GM13976 (cell line): ENCODE measurements around the gene KRTAP3-2.

ENCODE experiments used
- DNase-seq: peaks from one replicate; pipeline ENCODE4 v3.0.0; 2012; ENCODE audit warnings: low spot score
- in situ Hi-C: fragments of 300-500 bp; cut with MboI; formaldehyde crosslinking; loops from one replicate; pipeline ENCODE4 v1.12.0; 2022; ENCODE audit warnings: low sequenced_read_pairs, mixed read lengths, inconsistent platforms; ENCODE audit not compliant: unreplicated experiment
- TF ChIP-seq, protein P1 (sequence below): IDR thresholded peaks from 2 replicates; pipeline ENCODE4 v1.5.1; 2012; ENCODE audit warnings: borderline replicate concordance, mild to moderate bottlenecking; ENCODE audit not compliant: insufficient read depth; ENCODE audit errors: extremely low read depth, missing control alignments, control extremely low read depth

The KRTAP3-2 gene

DNA sequence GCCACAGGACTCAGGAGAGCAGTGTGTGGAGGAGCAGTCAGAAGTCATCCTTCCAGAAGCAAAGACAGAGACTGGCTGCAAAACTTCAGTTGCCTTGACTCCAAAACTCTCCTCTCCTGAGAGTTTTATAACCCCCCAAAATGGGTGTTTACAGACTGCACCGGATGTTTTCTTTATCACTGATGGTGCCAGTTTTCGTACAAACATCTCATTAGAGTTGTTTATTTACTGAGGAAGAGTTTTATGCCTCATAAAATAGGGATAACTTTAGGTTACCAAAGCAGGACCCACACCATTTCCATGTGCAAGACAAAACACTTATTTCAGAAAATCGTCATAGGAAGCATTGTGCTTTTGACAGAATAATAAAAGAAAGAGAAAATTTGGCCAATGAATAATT is 15.5 kb downstream of the KRTAP3-2 start, which contains the start of gene KRT40:
Gene KRT40, minus strand, starts transcription at position 101 of the 400 bp plus-strand sequence. Its CDS starts 53 bp downstream, at position 48.
- in situ Hi-C loops: no loop called here
- no peak for DNase-seq
- TF ChIP-seq, protein P1, sequence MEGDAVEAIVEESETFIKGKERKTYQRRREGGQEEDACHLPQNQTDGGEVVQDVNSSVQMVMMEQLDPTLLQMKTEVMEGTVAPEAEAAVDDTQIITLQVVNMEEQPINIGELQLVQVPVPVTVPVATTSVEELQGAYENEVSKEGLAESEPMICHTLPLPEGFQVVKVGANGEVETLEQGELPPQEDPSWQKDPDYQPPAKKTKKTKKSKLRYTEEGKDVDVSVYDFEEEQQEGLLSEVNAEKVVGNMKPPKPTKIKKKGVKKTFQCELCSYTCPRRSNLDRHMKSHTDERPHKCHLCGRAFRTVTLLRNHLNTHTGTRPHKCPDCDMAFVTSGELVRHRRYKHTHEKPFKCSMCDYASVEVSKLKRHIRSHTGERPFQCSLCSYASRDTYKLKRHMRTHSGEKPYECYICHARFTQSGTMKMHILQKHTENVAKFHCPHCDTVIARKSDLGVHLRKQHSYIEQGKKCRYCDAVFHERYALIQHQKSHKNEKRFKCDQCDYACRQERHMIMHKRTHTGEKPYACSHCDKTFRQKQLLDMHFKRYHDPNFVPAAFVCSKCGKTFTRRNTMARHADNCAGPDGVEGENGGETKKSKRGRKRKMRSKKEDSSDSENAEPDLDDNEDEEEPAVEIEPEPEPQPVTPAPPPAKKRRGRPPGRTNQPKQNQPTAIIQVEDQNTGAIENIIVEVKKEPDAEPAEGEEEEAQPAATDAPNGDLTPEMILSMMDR: no peak

DNA sequence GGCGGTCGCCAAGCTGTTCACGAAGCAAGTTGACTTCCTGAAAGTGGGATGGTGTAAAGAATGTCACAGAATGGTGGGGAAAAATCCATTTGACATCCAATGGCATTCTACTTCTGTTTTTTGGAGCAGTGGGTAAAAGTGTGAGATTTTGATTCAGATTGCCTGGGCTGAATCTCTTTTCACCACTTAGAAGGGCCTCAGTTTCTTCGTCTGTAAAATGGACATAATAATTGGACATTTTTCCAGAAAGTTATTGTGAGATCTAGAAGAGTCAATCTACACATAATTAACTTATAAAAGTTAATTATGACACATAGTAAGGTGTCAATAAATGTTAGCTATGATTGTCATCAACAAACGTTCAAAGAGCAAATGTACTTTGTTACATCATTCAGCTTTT is 18.6 kb downstream of the KRTAP3-2 start:
- TF ChIP-seq, protein P1: no peak
- DNase-seq: no peak
- in situ Hi-C loops: no loop called here

DNA sequence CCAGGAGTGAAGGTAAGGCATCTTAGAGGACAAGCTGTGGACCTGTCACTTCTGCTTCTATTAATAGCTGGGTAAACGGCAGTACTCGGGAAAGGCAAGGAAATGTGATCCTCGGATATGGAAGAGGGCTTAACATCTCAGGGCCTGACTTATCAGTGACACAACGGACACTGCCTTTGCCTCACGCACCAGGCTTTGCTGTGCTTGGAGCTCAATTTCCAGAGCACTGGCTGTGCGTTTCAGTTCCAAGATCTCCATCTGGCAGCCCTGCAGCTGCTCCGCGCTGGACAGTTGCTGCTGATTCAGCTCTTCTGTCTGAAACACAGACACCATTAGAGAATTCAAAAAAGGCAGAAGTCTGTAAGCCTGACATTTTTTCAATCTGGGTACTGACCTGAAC is 19.1 kb downstream of the KRTAP3-2 start:
- in situ Hi-C loops: no loop called here
- TF ChIP-seq, protein P1: no peak
- no peak for DNase-seq

DNA sequence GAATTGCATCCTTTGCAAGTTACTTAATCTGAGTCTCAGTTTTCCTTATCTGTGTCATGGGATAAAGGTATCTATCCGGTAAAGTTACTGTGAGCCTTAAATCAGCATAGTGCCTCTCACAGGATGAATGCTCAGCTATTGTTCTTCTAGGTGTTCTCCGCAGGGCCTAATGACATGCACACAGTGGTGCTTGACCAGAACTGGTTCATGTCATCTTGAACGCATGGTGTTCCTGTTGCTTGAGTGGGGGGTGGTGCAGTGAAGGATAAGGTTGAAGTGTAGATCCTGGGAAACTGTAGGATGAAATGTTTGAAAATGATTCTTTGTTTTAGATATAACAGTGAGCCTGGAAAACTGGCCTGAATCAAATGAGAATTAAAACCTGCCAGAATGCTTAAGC is 19.6 kb downstream of the KRTAP3-2 start:
- no peak for DNase-seq
- in situ Hi-C loops: no loop called here
- TF ChIP-seq, protein P1: no peak

DNA sequence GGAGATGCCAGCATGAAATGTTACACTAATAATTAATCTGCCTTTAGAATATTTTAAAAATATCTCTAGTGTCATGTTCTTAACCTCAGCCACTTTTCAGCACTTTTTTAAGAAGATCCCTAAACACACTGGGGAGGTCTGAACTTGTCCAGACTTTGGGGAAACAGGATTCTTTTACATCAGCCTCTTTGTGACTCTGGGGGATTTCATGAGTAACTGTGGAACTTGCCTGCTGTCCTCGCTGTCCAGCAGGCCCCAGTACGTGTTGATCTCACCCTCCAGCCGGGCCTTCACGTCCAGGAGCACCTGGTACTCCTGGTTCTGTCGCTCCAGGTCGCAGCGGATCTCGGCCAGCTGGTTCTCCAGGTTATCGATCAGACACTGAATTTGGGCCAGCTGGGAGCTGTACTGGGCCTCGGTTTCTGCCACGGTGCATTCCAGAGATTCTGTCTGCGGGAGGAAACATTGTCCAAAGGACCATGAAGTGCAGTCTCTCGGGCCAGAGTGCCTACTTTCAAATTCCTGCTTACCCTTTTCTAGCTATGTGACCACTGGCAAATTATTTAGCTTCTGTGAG is 21.0 kb downstream of the KRTAP3-2 start:
- in situ Hi-C loops: no loop called here
- TF ChIP-seq, protein P1: no peak

DNA sequence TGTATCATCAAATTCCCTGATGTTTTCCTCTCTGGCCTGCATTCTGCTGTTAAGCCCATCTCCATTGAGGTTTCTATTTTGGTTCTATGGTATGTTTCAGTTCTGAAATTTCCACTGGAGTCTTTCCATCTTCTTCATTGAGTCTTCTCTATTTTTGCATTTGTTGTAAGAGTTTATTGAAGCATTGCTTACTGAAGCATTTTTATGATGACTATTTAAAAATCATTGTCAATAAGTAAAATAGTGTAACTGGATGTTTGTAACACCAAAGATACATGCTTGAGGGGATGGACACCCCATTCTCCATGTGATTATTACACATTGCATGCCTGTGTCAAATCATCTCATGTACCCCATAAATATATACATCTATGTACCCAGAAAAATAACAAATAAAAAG is 24.2 kb downstream of the KRTAP3-2 start:
- in situ Hi-C loops: no loop called here
- TF ChIP-seq, protein P1: no peak
- DNase-seq: no peak

More for the DNA sequence above, 21.0 kb downstream of the KRTAP3-2 start:
- no peak for DNase-seq

DNA sequence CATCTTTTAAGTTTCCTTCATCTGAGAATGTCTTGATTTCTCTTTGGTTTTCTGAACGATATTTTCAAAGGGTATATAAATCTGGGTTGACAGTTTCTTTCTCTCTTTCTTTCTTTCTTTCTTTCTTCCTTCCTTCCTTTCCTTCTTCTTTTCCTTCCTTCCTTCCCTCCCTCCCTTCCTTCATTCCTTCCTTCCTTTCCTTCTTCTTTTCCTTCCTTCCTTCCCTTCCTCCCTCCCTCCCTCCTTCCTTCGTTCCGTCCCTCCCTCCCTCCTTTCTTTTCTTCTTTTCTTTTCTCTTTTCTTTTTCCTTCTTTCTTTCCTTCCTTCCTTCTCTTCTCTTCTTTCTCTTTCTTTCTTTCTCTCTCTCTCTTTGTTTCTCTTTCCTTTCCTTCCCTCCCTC is 25.3 kb downstream of the KRTAP3-2 start:
- TF ChIP-seq, protein P1: no peak
- in situ Hi-C loops: no loop called here
- DNase-seq: no peak
